ENCODE measurements around the gene OR51I2. TPM values are rescaled to one million over a fixed set of nuclear protein-coding genes. Genes with fewer than 3 reads are reported as not detected.

Gene OR51I2
- total RNA-seq, 1 donor from 2014 or later: not detected

DNA sequence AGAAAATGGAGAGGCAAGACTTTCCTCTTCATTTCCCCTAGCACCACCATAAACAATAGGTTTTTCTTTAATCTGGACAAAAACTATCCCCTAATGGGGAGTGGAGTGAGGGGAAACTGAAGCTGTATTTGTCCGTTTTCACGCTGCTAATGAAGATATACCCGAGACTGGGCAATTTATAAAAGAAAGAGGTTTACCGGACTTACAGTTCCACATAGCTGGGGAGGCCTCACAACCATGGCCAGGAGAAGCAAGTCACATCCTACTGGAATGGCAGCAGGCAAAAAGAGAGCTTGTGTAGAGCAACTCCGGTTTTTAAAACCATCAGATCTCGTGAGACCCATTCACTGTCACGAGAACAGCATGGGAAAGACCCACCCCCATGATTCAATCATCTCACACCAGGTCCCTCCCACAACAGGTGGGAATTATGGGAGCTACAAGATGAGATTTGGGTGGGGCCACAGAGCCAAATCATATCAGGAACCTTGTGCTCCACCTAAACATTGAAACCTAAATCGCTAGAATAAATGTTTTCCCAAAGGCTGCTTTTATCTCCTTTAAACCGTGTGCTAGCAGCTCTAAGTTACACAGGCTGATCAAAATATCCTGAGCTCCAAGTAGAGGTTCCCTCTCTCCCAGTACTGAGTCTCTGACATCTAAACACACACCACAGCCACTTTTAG, 56.4 kb downstream of the OR51I2 start:
- no peaks in the 10 kb centered on the region for H3K4me1 Mint-ChIP-seq
- intact Hi-C loops (cut with micrococcal nuclease): loop anchor here (5.0 kb wide), 1 partner anchor 1068 kb away; no protein-coding TSS in a partner anchor
- H3K4me3 Mint-ChIP-seq: no peak overlapping the region
- no peaks in the 10 kb centered on the region for H3K9me3 Mint-ChIP-seq
- TF ChIP-seq, protein P1, sequence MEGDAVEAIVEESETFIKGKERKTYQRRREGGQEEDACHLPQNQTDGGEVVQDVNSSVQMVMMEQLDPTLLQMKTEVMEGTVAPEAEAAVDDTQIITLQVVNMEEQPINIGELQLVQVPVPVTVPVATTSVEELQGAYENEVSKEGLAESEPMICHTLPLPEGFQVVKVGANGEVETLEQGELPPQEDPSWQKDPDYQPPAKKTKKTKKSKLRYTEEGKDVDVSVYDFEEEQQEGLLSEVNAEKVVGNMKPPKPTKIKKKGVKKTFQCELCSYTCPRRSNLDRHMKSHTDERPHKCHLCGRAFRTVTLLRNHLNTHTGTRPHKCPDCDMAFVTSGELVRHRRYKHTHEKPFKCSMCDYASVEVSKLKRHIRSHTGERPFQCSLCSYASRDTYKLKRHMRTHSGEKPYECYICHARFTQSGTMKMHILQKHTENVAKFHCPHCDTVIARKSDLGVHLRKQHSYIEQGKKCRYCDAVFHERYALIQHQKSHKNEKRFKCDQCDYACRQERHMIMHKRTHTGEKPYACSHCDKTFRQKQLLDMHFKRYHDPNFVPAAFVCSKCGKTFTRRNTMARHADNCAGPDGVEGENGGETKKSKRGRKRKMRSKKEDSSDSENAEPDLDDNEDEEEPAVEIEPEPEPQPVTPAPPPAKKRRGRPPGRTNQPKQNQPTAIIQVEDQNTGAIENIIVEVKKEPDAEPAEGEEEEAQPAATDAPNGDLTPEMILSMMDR (IDR thresholded peaks at IDR 0.05): no peak
- DNase-seq (no peak), ATAC-seq (ENCODE audit: low read depth) (no peak)
- CTCF ChIA-PET: no interaction called here
- H3K36me3 Mint-ChIP-seq (ENCODE audit: low read depth): no peaks in the 10 kb centered on the region
- POLR2A ChIA-PET: no interaction called here
- H3K27me3 Mint-ChIP-seq: peaks cover 5% of the 10 kb centered on the region
- no peak overlapping the region for H3K27ac Mint-ChIP-seq

Other genes starting within 250 kb of the OR51I2 start
- not detected in 2 replicates for gene OR51V1, start 248.6 kb upstream of the OR51I2 start, total RNA-seq
- gene HBB, start 222.3 kb upstream of the OR51I2 start, total RNA-seq: 147 and 157 TPM in 2 replicates
- gene HBD, start 214.8 kb upstream of the OR51I2 start, total RNA-seq: not detected in 2 replicates
- not detected in 2 replicates for gene HBG1, start 199.5 kb upstream of the OR51I2 start, total RNA-seq
- not detected in 2 replicates for gene HBG2, start 194.5 kb upstream of the OR51I2 start, total RNA-seq
- not detected in 2 replicates for gene HBE1, start 179.4 kb upstream of the OR51I2 start, total RNA-seq
- not detected in 2 replicates for gene OR51B4, start 147.4 kb upstream of the OR51I2 start, total RNA-seq
- gene OR51B2, start 125.0 kb upstream of the OR51I2 start, total RNA-seq: not detected in 2 replicates
- 0.27 TPM in 1 of 2 replicates, not detected in the other for gene OR51B5, start 105.8 kb upstream of the OR51I2 start, total RNA-seq
- gene OR51B6, start 97.8 kb upstream of the OR51I2 start, total RNA-seq: not detected in 2 replicates
- not detected in 2 replicates for gene OR51M1, start 65.5 kb upstream of the OR51I2 start, total RNA-seq
- gene OR51Q1, start 27.2 kb upstream of the OR51I2 start, total RNA-seq: not detected in 2 replicates
- gene OR51I1, start 7.8 kb upstream of the OR51I2 start, total RNA-seq: not detected in 2 replicates
- gene OR52D1, start 39.4 kb downstream of the OR51I2 start, total RNA-seq: not detected in 2 replicates
- 0.16 and 0.29 TPM in 2 replicates for gene UBQLN3, start 60.6 kb downstream of the OR51I2 start, total RNA-seq
- 0.29 and 0.34 TPM in 2 replicates for gene UBQLNL, start 67.4 kb downstream of the OR51I2 start, total RNA-seq
- 0.20 and 0.22 TPM in 2 replicates for gene OR52H1, start 99.2 kb downstream of the OR51I2 start, total RNA-seq
- gene OR52B6, start 131.6 kb downstream of the OR51I2 start, total RNA-seq: not detected in 2 replicates
- gene TRIM6, start 147.3 kb downstream of the OR51I2 start, total RNA-seq: 0.22 and 0.44 TPM in 2 replicates
- 25.9 and 28.7 TPM in 2 replicates for gene TRIM34, start 175.7 kb downstream of the OR51I2 start, total RNA-seq
- gene TRIM5, start 235.8 kb downstream of the OR51I2 start, total RNA-seq: 34.3 and 36.3 TPM in 2 replicates
- gene TRIM22, start 240.5 kb downstream of the OR51I2 start, total RNA-seq: 244 and 255 TPM in 2 replicates